Spleen (tissue), 7 donors: ENCODE measurements around the gene ZNF638.

Source experiments
- CTCF ChIP-seq, 11 experiments: fragments of 200-600 bp in 7 of 11; fragments of 450-650 bp in 4 of 11; sonication (generic) in 4 of 11; IDR thresholded peaks in 8 of 11; conservative IDR thresholded peaks in 3 of 11; 1 replicate in 7 of 11; 2 replicates in 4 of 11; pipeline versions ENCODE4 v1.4.0 to v1.8.0; 2016 to 2021; ENCODE audit warnings: antibody characterized with exemption in 11 of 11, inconsistent platforms in 4 of 11, mild to moderate bottlenecking in 1 of 11
- POLR2A ChIP-seq, 3 donors: fragments of 450-650 bp; IDR thresholded peaks; one replicate each; pipeline ENCODE4 v1.5.1; 2017; ENCODE audit warnings: antibody characterized with exemption in 3 of 3, mild to moderate bottlenecking in 1 of 3
- POLR2AphosphoS5 ChIP-seq, 3 donors: sonication (generic); formaldehyde crosslinking; IDR thresholded peaks; one replicate each; pipeline ENCODE4 v1.5.1; 2017; ENCODE audit warnings: antibody characterized with exemption in 3 of 3
- donor health status: DM: no; HTN: no; CAD: no; lungs with moderate emphysema.
- donor health status: DM: no; HTN: no; CAD: no.
- donor health status: DM: no; HTN: no; CAD: no.

GRCh38 chr2:71341645-71342044, 10.1 kb downstream of the ZNF638 start:
- TF ChIP-seq CTCF (IDR thresholded peaks at IDR 0.05 in 8 of 11, conservative IDR thresholded peaks at IDR 0.05 in 3 of 11) (no peak), POLR2A (IDR thresholded peaks at IDR 0.05) (no peak), POLR2AphosphoS5 (IDR thresholded peaks at IDR 0.05) (no peak)
